ENCODE measurements around the gene TPPP.
"Not testable (repeated sequence)": the region's sequence is repeated elsewhere in the genome, so short reads cannot be mapped to it uniquely, and the experiment has no call there.

The TPPP gene

GRCh38 chr5:685262-686171 lies 7.6 kb downstream of the TPPP start:
- TF ChIP-seq CTCF (IDR thresholded peaks at IDR 0.05; ENCODE audit: insufficient read depth, low read depth, low read length, missing control alignments), result no peak
- H3K4me3 ChIP-seq (ENCODE audit: low read length), result no peak overlapping the region
- DNase-seq (ENCODE audit: low read depth), result no peak

- TF ChIP-seq CTCF (IDR thresholded peaks at IDR 0.05; ENCODE audit: insufficient read depth, low read depth, low read length, missing control alignments), result no peak
- no peak overlapping the region for H3K4me3 ChIP-seq (ENCODE audit: low read length)
- DNase-seq (ENCODE audit: low read depth), result no peak
Measured at GRCh38 chr5:684751-685216, 8.4 kb downstream of the TPPP start.

GRCh38 chr5:683551-684481 lies 9.3 kb downstream of the TPPP start:
- TF ChIP-seq CTCF (IDR thresholded peaks at IDR 0.05; ENCODE audit: insufficient read depth, low read depth, low read length, missing control alignments), result no peak
- H3K4me3 ChIP-seq (ENCODE audit: low read length), result no peak overlapping the region
- peak; percentile 34 for DNase-seq (ENCODE audit: low read depth)

- H3K4me3 ChIP-seq (ENCODE audit: low read length); DNase-seq (ENCODE audit: low read depth): not testable (repeated sequence)
Measured at GRCh38 chr5:682651-683358, 10.3 kb downstream of the TPPP start.

- DNase-seq (ENCODE audit: low read depth); H3K4me3 ChIP-seq (ENCODE audit: low read length): not testable (repeated sequence)
Measured at GRCh38 chr5:682216-682615, 10.9 kb downstream of the TPPP start.

- H3K4me3 ChIP-seq (ENCODE audit: low read length); DNase-seq (ENCODE audit: low read depth): not testable (repeated sequence)
Measured at GRCh38 chr5:681317-682191, 11.6 kb downstream of the TPPP start.

- not testable (repeated sequence) for DNase-seq (ENCODE audit: low read depth)
Measured at GRCh38 chr5:680836-681235, 12.3 kb downstream of the TPPP start.

GRCh38 chr5:680118-680795 lies 12.9 kb downstream of the TPPP start:
- not testable (repeated sequence) for DNase-seq (ENCODE audit: low read depth); H3K4me3 ChIP-seq (ENCODE audit: low read length)

More at GRCh38 chr5:680836-681235, 12.3 kb downstream of the TPPP start:
- not testable (repeated sequence) for H3K4me3 ChIP-seq (ENCODE audit: low read length)

- DNase-seq (ENCODE audit: low read depth); H3K4me3 ChIP-seq (ENCODE audit: low read length): not testable (repeated sequence)
Measured at GRCh38 chr5:679166-679895, 13.8 kb downstream of the TPPP start.

GRCh38 chr5:678521-678920 lies 14.6 kb downstream of the TPPP start:
- DNase-seq (ENCODE audit: low read depth); H3K4me3 ChIP-seq (ENCODE audit: low read length): not testable (repeated sequence)

Data from epithelial cell of esophagus (primary cell).